Activated T-cell treated with anti-CD3 and anti-CD28 coated beads, Interleukin-2, amount 50 U/mL, for 72 hours (primary cell): ENCODE results near the gene LRP8. TPM values are rescaled to one million over a fixed set of nuclear protein-coding genes. Genes with fewer than 3 reads are reported as not detected.

Experiments used
- ATAC-seq, 2 donors: fragments of 150-1000 bp; cut with Tn5 transposase; replicated peaks in 1 of 2; 2 replicates each; pipeline ENCODE4 v1.10.0; 2021; ENCODE audit warnings: moderate library complexity in 2 of 2, mild to moderate bottlenecking in 1 of 2
- DNase-seq, 2 donors: peaks; one replicate each; pipeline ENCODE4 v3.0.0; 2021 to 2022; ENCODE audit warnings: mixed read lengths in 1 of 2
- H3K27ac Mint-ChIP-seq: one replicate; pipeline ENCODE4 v1.8.0; 2022; ENCODE audit warnings: mild to moderate bottlenecking, moderate library complexity, mixed read lengths
- H3K27me3 Mint-ChIP-seq: one replicate; pipeline ENCODE4 v1.8.0; 2022; ENCODE audit warnings: low read depth, mixed read lengths
- H3K36me3 Mint-ChIP-seq, 2 donors: one replicate each; pipeline ENCODE4 v1.8.0; 2022; ENCODE audit warnings: mixed read lengths in 2 of 2, mild to moderate bottlenecking in 1 of 2; ENCODE audit not compliant: insufficient read depth in 2 of 2
- H3K4me1 Mint-ChIP-seq: one replicate; pipeline ENCODE4 v1.8.0; 2022; ENCODE audit warnings: low read depth, mixed read lengths
- H3K4me3 Mint-ChIP-seq, 2 donors: one replicate each; pipeline ENCODE4 v1.8.0; 2022; ENCODE audit warnings: mild to moderate bottlenecking in 2 of 2, mixed read lengths in 2 of 2, moderate library complexity in 2 of 2
- H3K9me3 Mint-ChIP-seq, 2 donors: one replicate each; pipeline ENCODE4 v1.8.0; 2022; ENCODE audit warnings: mixed read lengths in 2 of 2
- total RNA-seq, 2 donors: library from RNA; stranded (reverse); gene quantifications; one replicate each; pipeline ENCODE4 v1.2.3, GENCODE V29; 2022

Gene LRP8
- total RNA-seq, 2 donors from 2014 or later: 31.4 to 36.5 TPM

DNA sequence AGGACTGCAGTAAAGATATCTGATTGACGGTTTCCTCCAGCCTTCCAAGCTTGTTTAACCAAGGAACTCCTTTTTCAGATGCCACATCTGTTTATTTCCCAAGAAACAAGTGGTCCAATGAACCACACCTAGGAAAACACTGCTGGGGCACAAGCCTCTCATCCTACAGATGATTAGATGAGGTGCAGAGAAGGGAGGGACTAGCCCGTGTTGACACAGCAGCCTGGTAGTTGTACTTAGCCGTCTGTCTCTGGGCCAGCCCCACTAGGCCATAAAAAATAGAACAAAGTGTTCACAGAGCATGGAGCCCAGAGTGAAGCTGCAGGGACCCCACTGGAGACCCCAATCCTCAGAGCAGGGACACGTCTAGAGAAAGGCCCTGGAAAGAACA, 32.1 kb downstream of the LRP8 start:
- peaks cover 0 to 3% of the 10 kb centered on the region in 2 donors for H3K36me3 Mint-ChIP-seq
- H3K9me3 Mint-ChIP-seq: no peaks in the 10 kb centered on the region
- no peak overlapping the region for H3K4me3 Mint-ChIP-seq
- H3K27ac Mint-ChIP-seq: peak overlapping the region; percentile 54
- no peaks in the 10 kb centered on the region for H3K27me3 Mint-ChIP-seq
- ATAC-seq (no peak), DNase-seq (no peak)
- H3K4me1 Mint-ChIP-seq: peaks cover 26% of the 10 kb centered on the region

- Mint-ChIP-seq H3K9me3 (no peaks in the 10 kb centered on the region), H3K36me3 (peaks cover 0 to 3% of the 10 kb centered on the region in 2 donors), H3K27me3 (no peaks in the 10 kb centered on the region), H3K27ac (peak overlapping the region; percentile 74), H3K4me3 (no peak overlapping the region), H3K4me1 (peaks cover 26% of the 10 kb centered on the region)
- ATAC-seq: no peak
- no peak for DNase-seq
Observed at GRCh38 chr1:53295295-53295694, 32.6 kb downstream of the LRP8 start.

- peak; percentile 87 to 96 for ATAC-seq
- Mint-ChIP-seq H3K36me3 (peaks cover 0 to 3% of the 10 kb centered on the region in 2 donors), H3K27ac (peak overlapping the region; percentile 74), H3K27me3 (no peaks in the 10 kb centered on the region), H3K4me3 (peak overlapping the region; percentile 45 to 70), H3K4me1 (peaks cover 26% of the 10 kb centered on the region), H3K9me3 (no peaks in the 10 kb centered on the region)
- peak; percentile 52 to 66 for DNase-seq
Observed at GRCh38 chr1:53294567-53294966, 33.3 kb downstream of the LRP8 start.

DNA sequence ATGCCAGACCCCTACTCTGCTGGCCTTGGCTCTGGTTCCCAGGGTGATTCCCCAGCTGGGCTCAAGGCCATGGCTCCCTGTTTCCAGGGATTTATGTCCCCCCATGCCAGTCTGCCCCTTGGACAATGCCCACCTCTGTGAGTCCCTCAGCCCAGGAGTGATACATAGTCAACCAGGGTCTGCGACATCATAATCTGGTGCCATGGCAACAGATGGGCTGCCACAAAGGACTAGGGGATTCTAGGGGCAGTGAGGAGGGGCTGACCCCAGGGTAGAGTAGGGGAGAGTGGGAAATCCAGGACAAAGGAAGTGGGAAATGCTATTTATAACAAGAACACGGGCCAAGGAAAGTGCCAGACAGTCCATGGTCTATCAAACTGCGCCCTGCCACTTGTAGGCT, 33.8 kb downstream of the LRP8 start:
- Mint-ChIP-seq H3K27me3 (no peaks in the 10 kb centered on the region), H3K9me3 (no peaks in the 10 kb centered on the region), H3K4me1 (peaks cover 26% of the 10 kb centered on the region), H3K27ac (peak overlapping the region; percentile 74), H3K36me3 (peaks cover 0 to 3% of the 10 kb centered on the region in 2 donors), H3K4me3 (peak overlapping the region in 1 of 2 donors; percentile 70)
- no peak for ATAC-seq
- no peak for DNase-seq

DNA sequence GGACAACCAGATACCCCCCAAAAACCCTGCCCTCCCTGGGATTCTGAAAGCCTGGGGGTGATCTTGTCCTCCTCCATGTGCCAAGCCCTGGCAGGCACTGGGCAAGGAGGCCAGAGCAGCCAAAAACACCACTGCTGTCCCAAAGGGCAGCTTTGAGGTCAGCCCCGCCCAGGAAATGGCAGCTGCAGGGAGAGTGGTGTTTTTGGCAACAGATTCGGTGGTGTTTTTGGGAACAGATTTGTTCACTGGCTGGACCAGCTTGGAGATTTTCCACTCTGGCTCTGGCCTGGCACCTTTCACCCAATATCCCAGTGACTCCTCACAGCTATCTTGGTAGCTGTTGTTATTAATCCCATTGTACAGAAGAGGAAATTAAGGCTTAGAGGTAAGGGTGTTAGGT, 34.7 kb downstream of the LRP8 start:
- Mint-ChIP-seq H3K27me3 (no peaks in the 10 kb centered on the region), H3K4me1 (peaks cover 26% of the 10 kb centered on the region), H3K36me3 (peaks cover 0 to 3% of the 10 kb centered on the region in 2 donors)

GRCh38 chr1:53292690-53293089, 35.2 kb downstream of the LRP8 start:
- no peaks in the 10 kb centered on the region for H3K9me3 Mint-ChIP-seq
- no peak overlapping the region for H3K4me3 Mint-ChIP-seq
- no peaks in the 10 kb centered on the region for H3K27me3 Mint-ChIP-seq
- H3K36me3 Mint-ChIP-seq: peaks cover 0 to 3% of the 10 kb centered on the region in 2 donors
- peak overlapping the region; percentile 82 for H3K27ac Mint-ChIP-seq
- no peak for ATAC-seq
- H3K4me1 Mint-ChIP-seq: peaks cover 26% of the 10 kb centered on the region
- DNase-seq: no peak

More for the DNA sequence above, 34.7 kb downstream of the LRP8 start:
- peak overlapping the region; percentile 75 for H3K27ac Mint-ChIP-seq
- DNase-seq: no peak
- no peak overlapping the region for H3K4me3 Mint-ChIP-seq
- no peak for ATAC-seq
- no peaks in the 10 kb centered on the region for H3K9me3 Mint-ChIP-seq

- ATAC-seq: no peak
- no peak for DNase-seq
- Mint-ChIP-seq H3K27me3 (no peaks in the 10 kb centered on the region), H3K9me3 (no peaks in the 10 kb centered on the region), H3K27ac (no peak overlapping the region), H3K36me3 (peaks cover 0 to 3% of the 10 kb centered on the region in 2 donors), H3K4me1 (peaks cover 30% of the 10 kb centered on the region), H3K4me3 (no peak overlapping the region)
Observed at GRCh38 chr1:53291574-53291973, 36.3 kb downstream of the LRP8 start.

DNA sequence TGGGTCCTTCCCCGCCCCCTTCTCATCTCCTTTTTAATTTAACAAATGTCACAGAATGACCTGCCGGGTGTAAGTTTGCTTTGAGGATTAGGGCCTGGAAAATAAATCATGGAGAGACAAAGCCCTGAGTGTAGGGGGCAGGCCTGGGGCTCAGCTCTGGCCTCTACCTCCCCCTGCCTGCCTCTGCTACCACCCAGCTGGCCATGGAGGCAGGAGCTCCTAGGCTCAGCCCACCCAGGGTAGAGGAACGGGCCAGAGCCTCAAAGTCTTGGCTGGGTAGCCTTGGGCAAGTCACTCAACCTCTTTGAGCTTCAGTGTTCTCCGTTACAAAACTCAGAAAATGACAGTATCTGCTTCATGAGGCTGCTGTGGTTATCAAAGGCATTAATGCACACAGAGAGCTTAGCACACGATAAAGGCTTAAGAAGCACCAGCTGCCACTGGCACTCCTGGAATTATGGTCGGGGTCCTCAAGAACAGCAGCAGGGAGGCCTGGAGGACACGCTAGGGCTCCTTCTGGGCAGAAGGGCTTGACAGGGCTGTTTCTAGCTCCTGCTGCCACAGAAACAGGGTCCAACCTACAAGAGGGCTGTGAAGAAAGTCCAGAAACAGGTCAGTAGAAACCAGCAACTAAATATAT, 39.0 kb downstream of the LRP8 start:
- Mint-ChIP-seq H3K4me3 (no peak overlapping the region), H3K27me3 (no peaks in the 10 kb centered on the region), H3K36me3 (peaks cover 2 to 3% of the 10 kb centered on the region in 2 donors), H3K27ac (no peak overlapping the region), H3K4me1 (peaks cover 7% of the 10 kb centered on the region), H3K9me3 (no peaks in the 10 kb centered on the region)
- DNase-seq: no peak
- ATAC-seq: no peak

DNA sequence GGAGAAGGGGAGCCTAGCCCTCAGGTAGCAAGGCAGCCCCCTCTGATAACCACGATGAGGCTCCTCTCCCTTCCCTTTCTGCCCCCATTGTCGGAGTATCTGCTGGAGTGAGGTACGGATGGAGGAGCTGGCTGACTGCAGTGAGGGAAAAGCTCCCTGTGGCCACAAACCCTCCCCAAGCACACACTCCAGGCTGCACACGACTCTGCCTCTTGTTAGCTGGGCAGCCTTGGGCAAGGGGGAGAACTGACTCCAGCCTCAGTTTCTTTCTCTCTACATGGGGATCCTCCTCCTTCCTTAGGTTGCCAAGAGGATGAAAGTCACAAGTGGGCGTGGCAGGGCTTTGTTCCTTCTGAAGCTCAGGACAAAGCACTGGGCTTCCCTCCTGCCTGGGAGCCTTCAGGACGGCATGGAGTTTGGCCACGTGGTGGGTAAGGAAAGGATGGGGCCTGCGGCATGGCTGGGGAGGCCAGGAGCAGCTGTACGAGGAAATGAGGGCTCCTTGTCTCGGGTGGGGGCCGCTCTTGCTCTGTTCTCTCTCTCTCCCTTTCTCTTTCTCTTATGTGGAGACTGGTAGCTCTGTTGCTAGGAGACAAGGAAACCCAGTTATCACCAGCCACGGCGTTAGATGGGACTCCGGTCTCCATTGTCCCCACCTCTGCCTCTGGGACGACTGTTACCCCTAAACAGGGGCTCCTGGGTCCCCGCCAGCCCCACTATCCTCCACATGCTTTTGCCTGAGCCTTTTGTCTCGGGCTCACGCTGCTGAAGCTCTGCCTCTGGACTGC, 39.7 kb downstream of the LRP8 start:
- Mint-ChIP-seq H3K27ac (no peak overlapping the region), H3K27me3 (no peaks in the 10 kb centered on the region), H3K4me3 (no peak overlapping the region), H3K36me3 (peaks cover 2 to 3% of the 10 kb centered on the region in 2 donors), H3K9me3 (no peaks in the 10 kb centered on the region), H3K4me1 (peaks cover 7% of the 10 kb centered on the region)
- no peak for DNase-seq
- ATAC-seq: no peak

DNA sequence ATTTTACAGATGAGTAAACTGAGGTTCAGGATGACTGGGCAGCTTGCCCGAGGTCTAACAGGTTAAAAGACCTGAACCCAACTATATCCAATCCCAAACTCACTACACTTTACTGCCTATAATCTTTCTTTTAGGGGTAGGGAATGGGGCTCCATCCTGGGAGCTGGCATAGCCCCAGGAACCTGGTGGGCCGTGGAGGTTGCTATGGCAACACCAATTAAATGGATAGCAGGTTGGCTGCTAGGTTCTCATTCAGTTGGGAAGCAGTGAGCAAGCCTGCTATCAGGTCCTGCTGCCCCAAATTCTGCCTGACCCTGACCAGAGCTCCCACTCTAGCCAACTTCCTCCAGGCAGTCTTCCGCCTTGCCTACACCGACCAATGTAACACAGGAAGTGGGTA, 40.9 kb downstream of the LRP8 start:
- no peak for ATAC-seq

GRCh38 chr1:53285969-53286760, 41.7 kb downstream of the LRP8 start:
- peak overlapping the region; percentile 54 for H3K27ac Mint-ChIP-seq
- H3K36me3 Mint-ChIP-seq: peaks cover 2 to 5% of the 10 kb centered on the region in 2 donors
- H3K9me3 Mint-ChIP-seq: no peaks in the 10 kb centered on the region
- DNase-seq (peak in 1 of 2 donors; percentile 10), ATAC-seq (peak; percentile 64 to 69)
- H3K4me1 Mint-ChIP-seq: peaks cover 7% of the 10 kb centered on the region
- H3K27me3 Mint-ChIP-seq: no peaks in the 10 kb centered on the region
- H3K4me3 Mint-ChIP-seq: no peak overlapping the region

More for the DNA sequence above, 40.9 kb downstream of the LRP8 start:
- peaks cover 2 to 3% of the 10 kb centered on the region in 2 donors for H3K36me3 Mint-ChIP-seq
- H3K4me1 Mint-ChIP-seq: peaks cover 7% of the 10 kb centered on the region
- peak overlapping the region; percentile 54 for H3K27ac Mint-ChIP-seq
- no peaks in the 10 kb centered on the region for H3K9me3 Mint-ChIP-seq
- no peaks in the 10 kb centered on the region for H3K27me3 Mint-ChIP-seq
- DNase-seq: no peak
- no peak overlapping the region for H3K4me3 Mint-ChIP-seq

DNA sequence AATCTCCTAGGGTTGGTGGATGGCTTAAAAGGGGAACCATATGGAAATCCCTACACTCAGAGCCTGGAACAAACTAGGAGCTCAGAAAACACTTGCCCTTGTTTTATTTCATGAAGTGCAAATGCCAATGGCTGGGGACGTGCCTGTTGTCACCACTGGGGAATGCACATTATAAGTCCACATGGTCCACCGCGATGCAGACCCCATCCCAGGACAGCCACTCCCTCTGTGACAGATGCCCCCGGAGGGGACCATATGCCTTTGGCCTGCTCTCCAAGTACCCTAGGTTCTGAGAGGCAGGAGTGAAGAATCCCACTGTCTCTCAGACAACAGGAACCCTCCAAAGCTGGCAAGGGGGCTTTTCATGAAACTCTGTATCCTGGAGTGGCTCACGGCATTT, 42.3 kb downstream of the LRP8 start:
- no peak for DNase-seq
- Mint-ChIP-seq H3K36me3 (peaks cover 2 to 5% of the 10 kb centered on the region in 2 donors), H3K9me3 (no peaks in the 10 kb centered on the region), H3K27me3 (no peaks in the 10 kb centered on the region), H3K4me1 (peaks cover 7% of the 10 kb centered on the region), H3K4me3 (no peak overlapping the region), H3K27ac (no peak overlapping the region)
- no peak for ATAC-seq
